ENCODE data around the gene KCNA1. TPM values are rescaled to one million over a fixed set of nuclear protein-coding genes. Genes with fewer than 3 reads are reported as not detected.

KCNA1 gene
- polyA plus RNA-seq (2012; ENCODE audit: low read depth, missing spikeins), result 1.0 TPM

DNA sequence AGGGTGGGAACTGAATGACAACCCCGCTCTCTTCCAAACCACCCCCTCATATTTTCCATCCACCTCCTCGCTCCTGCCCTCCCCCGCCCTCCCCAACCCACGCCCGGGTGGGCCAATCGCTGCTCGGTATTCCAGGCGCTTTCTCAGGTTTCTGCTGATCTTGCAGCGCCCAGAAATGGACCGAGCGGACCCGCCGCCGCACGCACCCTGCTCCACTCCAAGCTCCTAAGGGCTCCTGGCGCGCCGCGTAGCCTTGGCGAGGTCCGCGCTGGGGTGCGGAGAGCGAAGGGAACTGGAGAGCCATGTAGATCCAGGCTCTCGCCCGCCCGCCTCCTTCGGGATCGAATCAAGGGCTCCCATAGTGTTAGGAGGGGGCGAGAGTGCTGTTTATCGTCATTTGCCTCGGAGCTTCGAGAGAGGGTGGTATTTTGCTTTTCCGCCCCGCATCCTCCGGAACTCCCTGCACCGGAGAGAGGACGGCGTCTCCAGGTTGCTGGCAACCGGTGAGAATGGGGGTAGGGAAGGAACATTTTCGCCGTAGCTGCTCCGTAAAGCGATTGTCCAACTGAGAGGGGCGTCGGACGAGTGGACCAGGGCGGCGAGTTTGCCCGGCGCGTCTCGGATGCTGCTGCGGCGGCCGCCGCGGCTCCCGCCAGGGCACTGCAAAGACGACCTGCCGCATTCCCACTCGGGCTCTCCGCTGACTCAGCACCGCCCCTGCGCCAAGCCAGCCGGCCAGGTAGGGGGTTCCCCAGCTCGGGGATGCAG, at the start of gene KCNA1:
TSS of gene KCNA1 (plus strand) at position 172 of the 768 bp plus-strand sequence. CDS start 1,474 bp downstream, outside the sequence.
- DNase-seq (ENCODE audit: insufficient read length, low spot score), result peak; percentile 42
- peak; percentile 63 for FAIRE-seq

DNA sequence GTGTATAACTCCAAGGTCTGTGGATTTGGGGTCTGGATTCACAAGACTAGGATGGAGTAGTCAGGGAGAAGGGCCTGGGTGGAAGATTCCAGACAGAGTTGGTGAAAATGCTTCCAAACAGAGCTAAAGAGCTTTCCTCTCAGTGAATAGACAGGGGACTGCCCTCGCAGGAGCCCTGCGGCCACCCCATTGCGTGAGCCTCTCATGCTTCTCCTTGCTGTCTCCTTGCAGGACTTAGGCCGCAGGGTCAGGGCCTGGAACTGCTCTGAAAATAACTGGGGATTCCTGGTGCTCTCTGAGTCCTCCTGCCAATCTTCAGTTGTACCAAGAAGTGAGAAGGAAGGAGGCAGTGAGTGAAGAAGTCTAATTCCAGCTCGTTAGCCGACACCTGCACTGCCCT, 49.0 kb upstream of the KCNA1 start:
- TF ChIP-seq POLR2A (IDR thresholded peaks at IDR 0.05; ENCODE audit: low read depth, low read length), result no peak
- TF ChIP-seq PAX5 (IDR thresholded peaks at IDR 0.05; ENCODE audit: insufficient read depth, low read length, severe bottlenecking), result no peak
- TF ChIP-seq POU2F2 (IDR thresholded peaks at IDR 0.05; ENCODE audit: low read depth, low read length), result no peak
- no peak for TF ChIP-seq TAF1 (IDR thresholded peaks at IDR 0.05; ENCODE audit: low read depth, low read length)
- TF ChIP-seq POLR2AphosphoS5 (IDR thresholded peaks at IDR 0.05; ENCODE audit: low read depth, low read length), result no peak
- no peak for TF ChIP-seq SPI1 (IDR thresholded peaks at IDR 0.05; ENCODE audit: low read depth, low read length)
- DNase-seq (ENCODE audit: insufficient read length, low spot score) (no peak), FAIRE-seq (no peak)

More for the DNA sequence above, at the start of gene KCNA1:
- no peak for TF ChIP-seq TAF1 (IDR thresholded peaks at IDR 0.05; ENCODE audit: low read depth, low read length)

GRCh38 chr12:4862809-4863208, 46.9 kb upstream of the KCNA1 start:
- no peak for DNase-seq (ENCODE audit: insufficient read length, low spot score)
- peak; percentile 31 for FAIRE-seq
- no peak for TF ChIP-seq TAF1 (IDR thresholded peaks at IDR 0.05; ENCODE audit: low read depth, low read length)

- FAIRE-seq (no peak), DNase-seq (ENCODE audit: insufficient read length, low spot score) (no peak)
Observed at GRCh38 chr12:4864575-4864974, 45.1 kb upstream of the KCNA1 start.

GRCh38 chr12:4865246-4865645, 44.5 kb upstream of the KCNA1 start:
- TF ChIP-seq TAF1 (IDR thresholded peaks at IDR 0.05; ENCODE audit: low read depth, low read length), result no peak
- DNase-seq (ENCODE audit: insufficient read length, low spot score) (no peak), FAIRE-seq (no peak)

More at GRCh38 chr12:4864575-4864974, 45.1 kb upstream of the KCNA1 start:
- no peak for TF ChIP-seq TAF1 (IDR thresholded peaks at IDR 0.05; ENCODE audit: low read depth, low read length)
- no peak for TF ChIP-seq POU2F2 (IDR thresholded peaks at IDR 0.05; ENCODE audit: low read depth, low read length)
- TF ChIP-seq POLR2AphosphoS5 (IDR thresholded peaks at IDR 0.05; ENCODE audit: low read depth, low read length), result no peak
- no peak for TF ChIP-seq PAX5 (IDR thresholded peaks at IDR 0.05; ENCODE audit: insufficient read depth, low read length, severe bottlenecking)
- TF ChIP-seq POLR2A (IDR thresholded peaks at IDR 0.05; ENCODE audit: low read depth, low read length), result no peak
- TF ChIP-seq SPI1 (IDR thresholded peaks at IDR 0.05; ENCODE audit: low read depth, low read length), result no peak

DNA sequence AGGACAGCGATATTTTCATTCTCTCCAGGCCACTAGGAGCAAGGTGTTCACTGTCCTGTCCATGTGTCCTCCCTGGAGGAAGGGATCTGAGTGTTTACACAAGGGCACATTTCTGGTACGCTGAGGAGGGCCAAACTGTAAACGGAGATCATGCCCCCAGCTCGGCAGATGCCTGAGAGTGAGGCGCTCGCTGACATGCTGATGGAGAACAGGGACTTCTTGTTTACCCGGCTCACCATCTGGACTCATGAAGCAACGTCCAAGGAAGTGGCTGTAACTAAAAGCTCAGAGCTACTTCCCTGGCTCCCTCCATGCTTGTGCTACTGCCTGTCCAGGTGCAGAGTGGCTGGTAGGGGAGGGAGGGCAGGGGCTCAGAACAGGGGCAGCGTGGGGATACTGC, 43.4 kb upstream of the KCNA1 start:
- FAIRE-seq, result no peak

GRCh38 chr12:4867384-4867783, 42.3 kb upstream of the KCNA1 start:
- no peak for FAIRE-seq
- TF ChIP-seq POU2F2 (IDR thresholded peaks at IDR 0.05; ENCODE audit: low read depth, low read length) (no peak), POLR2AphosphoS5 (IDR thresholded peaks at IDR 0.05; ENCODE audit: low read depth, low read length) (no peak), TAF1 (IDR thresholded peaks at IDR 0.05; ENCODE audit: low read depth, low read length) (no peak), PAX5 (IDR thresholded peaks at IDR 0.05; ENCODE audit: insufficient read depth, low read length, severe bottlenecking) (no peak), SPI1 (IDR thresholded peaks at IDR 0.05; ENCODE audit: low read depth, low read length) (no peak), POLR2A (IDR thresholded peaks at IDR 0.05; ENCODE audit: low read depth, low read length) (no peak)

More for the DNA sequence above, 43.4 kb upstream of the KCNA1 start:
- TF ChIP-seq PAX5 (IDR thresholded peaks at IDR 0.05; ENCODE audit: insufficient read depth, low read length, severe bottlenecking), result no peak
- no peak for TF ChIP-seq POLR2AphosphoS5 (IDR thresholded peaks at IDR 0.05; ENCODE audit: low read depth, low read length)
- TF ChIP-seq POLR2A (IDR thresholded peaks at IDR 0.05; ENCODE audit: low read depth, low read length), result no peak
- TF ChIP-seq POU2F2 (IDR thresholded peaks at IDR 0.05; ENCODE audit: low read depth, low read length), result no peak
- no peak for TF ChIP-seq SPI1 (IDR thresholded peaks at IDR 0.05; ENCODE audit: low read depth, low read length)
- TF ChIP-seq TAF1 (IDR thresholded peaks at IDR 0.05; ENCODE audit: low read depth, low read length), result no peak
- no peak for DNase-seq (ENCODE audit: insufficient read length, low spot score)

GRCh38 chr12:4870423-4870822, 39.3 kb upstream of the KCNA1 start:
- TF ChIP-seq POLR2A (IDR thresholded peaks at IDR 0.05; ENCODE audit: low read depth, low read length), result no peak
- TF ChIP-seq PAX5 (IDR thresholded peaks at IDR 0.05; ENCODE audit: insufficient read depth, low read length, severe bottlenecking), result no peak
- TF ChIP-seq POLR2AphosphoS5 (IDR thresholded peaks at IDR 0.05; ENCODE audit: low read depth, low read length), result no peak
- TF ChIP-seq POU2F2 (IDR thresholded peaks at IDR 0.05; ENCODE audit: low read depth, low read length), result no peak
- no peak for TF ChIP-seq TAF1 (IDR thresholded peaks at IDR 0.05; ENCODE audit: low read depth, low read length)
- TF ChIP-seq SPI1 (IDR thresholded peaks at IDR 0.05; ENCODE audit: low read depth, low read length), result no peak
- DNase-seq (ENCODE audit: insufficient read length, low spot score) (no peak), FAIRE-seq (no peak)

More at GRCh38 chr12:4867384-4867783, 42.3 kb upstream of the KCNA1 start:
- no peak for DNase-seq (ENCODE audit: insufficient read length, low spot score)

DNA sequence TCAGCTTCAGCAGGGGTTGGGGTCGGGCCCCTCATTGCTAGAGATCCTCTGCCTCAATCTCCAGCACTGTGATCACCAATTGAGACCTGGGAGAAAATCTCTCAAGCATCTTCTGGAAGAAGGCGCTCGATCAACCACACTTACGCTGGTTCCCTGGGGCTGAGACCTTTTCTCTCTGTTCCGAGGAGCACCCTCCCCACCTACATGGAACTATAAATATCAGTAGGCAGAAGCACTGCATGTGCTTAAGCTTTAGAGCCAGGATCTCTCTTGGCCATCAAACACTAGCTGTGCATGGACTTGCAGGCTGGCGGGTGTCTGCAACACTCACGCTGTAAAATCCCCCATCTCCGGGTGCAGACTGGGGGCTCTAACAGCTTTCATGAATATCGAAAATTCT, 38.2 kb upstream of the KCNA1 start:
- FAIRE-seq (no peak), DNase-seq (ENCODE audit: insufficient read length, low spot score) (no peak)

GRCh38 chr12:4873947-4874346, 35.8 kb upstream of the KCNA1 start:
- no peak for FAIRE-seq
- no peak for DNase-seq (ENCODE audit: insufficient read length, low spot score)
- TF ChIP-seq POLR2A (IDR thresholded peaks at IDR 0.05; ENCODE audit: low read depth, low read length) (no peak), PAX5 (IDR thresholded peaks at IDR 0.05; ENCODE audit: insufficient read depth, low read length, severe bottlenecking) (no peak), SPI1 (IDR thresholded peaks at IDR 0.05; ENCODE audit: low read depth, low read length) (no peak), POLR2AphosphoS5 (IDR thresholded peaks at IDR 0.05; ENCODE audit: low read depth, low read length) (no peak), TAF1 (IDR thresholded peaks at IDR 0.05; ENCODE audit: low read depth, low read length) (no peak), POU2F2 (IDR thresholded peaks at IDR 0.05; ENCODE audit: low read depth, low read length) (no peak)

More for the DNA sequence above, 38.2 kb upstream of the KCNA1 start:
- TF ChIP-seq POU2F2 (IDR thresholded peaks at IDR 0.05; ENCODE audit: low read depth, low read length), result no peak
- no peak for TF ChIP-seq PAX5 (IDR thresholded peaks at IDR 0.05; ENCODE audit: insufficient read depth, low read length, severe bottlenecking)
- no peak for TF ChIP-seq SPI1 (IDR thresholded peaks at IDR 0.05; ENCODE audit: low read depth, low read length)
- no peak for TF ChIP-seq POLR2AphosphoS5 (IDR thresholded peaks at IDR 0.05; ENCODE audit: low read depth, low read length)
- TF ChIP-seq TAF1 (IDR thresholded peaks at IDR 0.05; ENCODE audit: low read depth, low read length), result no peak
- TF ChIP-seq POLR2A (IDR thresholded peaks at IDR 0.05; ENCODE audit: low read depth, low read length), result no peak
